HT-29 (cell line): Measurements from ENCODE around the gene UBXN10. TPM values are rescaled to one million over a fixed set of nuclear protein-coding genes. Genes with fewer than 3 reads are reported as not detected.

Source experiments
- DNase-seq: peaks from one replicate; pipeline ENCODE4 v3.0.0-alpha.2; 2015; ENCODE audit warnings: low spot score
- total RNA-seq: library from RNA; depleted of rRNA; stranded (reverse); fragments of >200 nt; shearing (Covaris generic); gene quantifications from 2 replicates; pipeline ENCODE4 v1.2.3, GENCODE V29; 2014

The UBXN10 gene
- total RNA-seq, 1 experiment from 2014 or later, result 3.1 TPM

GRCh38 chr1:20183035-20183434 lies 2.9 kb upstream of the UBXN10 start:
- no peak for DNase-seq

- no peak for DNase-seq
Observed at GRCh38 chr1:20183616-20184271, 2.2 kb upstream of the UBXN10 start.

GRCh38 chr1:20184481-20184900 lies 1.4 kb upstream of the UBXN10 start:
- DNase-seq, result no peak

GRCh38 chr1:20184997-20185833 lies 681 bp upstream of the UBXN10 start:
- DNase-seq, result no peak

- peak; percentile 58 for DNase-seq
Observed at GRCh38 chr1:20187103-20187812, 1.4 kb downstream of the UBXN10 start.

- no peak for DNase-seq
Observed at GRCh38 chr1:20187813-20188454, 2.0 kb downstream of the UBXN10 start.

GRCh38 chr1:20188455-20188817 lies 2.5 kb downstream of the UBXN10 start:
- no peak for DNase-seq

- no peak for DNase-seq
Observed at GRCh38 chr1:20189664-20190063, 3.8 kb downstream of the UBXN10 start.

GRCh38 chr1:20190256-20191160 lies 4.6 kb downstream of the UBXN10 start:
- DNase-seq, result no peak

GRCh38 chr1:20191266-20191825 lies 5.5 kb downstream of the UBXN10 start:
- DNase-seq, result no peak

GRCh38 chr1:20192364-20192763 lies 6.5 kb downstream of the UBXN10 start:
- DNase-seq, result no peak

- no peak for DNase-seq
Observed at GRCh38 chr1:20192871-20193411, 7.0 kb downstream of the UBXN10 start.

- no peak for DNase-seq
Observed at GRCh38 chr1:20194224-20194623, 8.3 kb downstream of the UBXN10 start.

- peak; percentile 81 for DNase-seq
Observed at GRCh38 chr1:20194757-20195461, 9.0 kb downstream of the UBXN10 start.

GRCh38 chr1:20195462-20195780 lies 9.5 kb downstream of the UBXN10 start:
- DNase-seq, result no peak

- DNase-seq, result no peak
Observed at GRCh38 chr1:20197329-20197791, 11.5 kb downstream of the UBXN10 start.

- no peak for DNase-seq
Observed at GRCh38 chr1:20198296-20198695, 12.4 kb downstream of the UBXN10 start.

- DNase-seq, result no peak
Observed at GRCh38 chr1:20198918-20199317, 13.0 kb downstream of the UBXN10 start.

- DNase-seq, result no peak
Observed at GRCh38 chr1:20199403-20199802, 13.5 kb downstream of the UBXN10 start.

- DNase-seq, result no peak
Observed at GRCh38 chr1:20199840-20200239, 13.9 kb downstream of the UBXN10 start.
